GM18520 (cell line): ENCODE results near the gene PAPOLB.

ENCODE experiments used
- ATAC-seq: cut with Tn5 transposase; IDR thresholded peaks from one replicate; pipeline ENCODE4 v1.9.1; 2021; ENCODE audit not compliant: unreplicated experiment

The PAPOLB gene

GRCh38 chr7:4878336-4879335, 16.8 kb upstream of the PAPOLB start:
- ATAC-seq, result no peak

GRCh38 chr7:4876586-4876985, 14.8 kb upstream of the PAPOLB start:
- ATAC-seq, result no peak

- no peak for ATAC-seq
Observed at GRCh38 chr7:4875391-4875790, 13.6 kb upstream of the PAPOLB start.

GRCh38 chr7:4873071-4873944, 11.5 kb upstream of the PAPOLB start:
- ATAC-seq, result no peak

GRCh38 chr7:4871930-4872675, 10.3 kb upstream of the PAPOLB start:
- no peak for ATAC-seq

GRCh38 chr7:4871056-4871680, 9.3 kb upstream of the PAPOLB start:
- ATAC-seq, result no peak

- no peak for ATAC-seq
Observed at GRCh38 chr7:4868493-4868892, 6.7 kb upstream of the PAPOLB start.

- no peak for ATAC-seq
Observed at GRCh38 chr7:4866528-4867496, 5.0 kb upstream of the PAPOLB start.

- no peak for ATAC-seq
Observed at GRCh38 chr7:4862156-4862555, 326 bp upstream of the PAPOLB start.

GRCh38 chr7:4861227-4861626, 603 bp downstream of the PAPOLB start:
- no peak for ATAC-seq

GRCh38 chr7:4857189-4857588, 4.6 kb downstream of the PAPOLB start:
- ATAC-seq, result no peak

GRCh38 chr7:4856336-4857057, 5.3 kb downstream of the PAPOLB start:
- no peak for ATAC-seq

GRCh38 chr7:4854916-4855315, 6.9 kb downstream of the PAPOLB start:
- ATAC-seq, result no peak

GRCh38 chr7:4851459-4852422, 10.1 kb downstream of the PAPOLB start:
- no peak for ATAC-seq

- no peak for ATAC-seq
Observed at GRCh38 chr7:4850262-4850795, 11.5 kb downstream of the PAPOLB start.

GRCh38 chr7:4849390-4849789, 12.4 kb downstream of the PAPOLB start:
- ATAC-seq, result no peak

GRCh38 chr7:4845740-4846142, 16.1 kb downstream of the PAPOLB start:
- no peak for ATAC-seq
